ENCODE data around the gene SKP2. TPM values are rescaled to one million over a fixed set of nuclear protein-coding genes. Genes with fewer than 3 reads are reported as not detected.
"Not testable (repeated sequence)": the region's sequence is repeated elsewhere in the genome, so short reads cannot be mapped to it uniquely, and the experiment has no call there.

Gene SKP2
- total RNA-seq, 1 experiment from 2014 or later, result 63.6 TPM

DNA sequence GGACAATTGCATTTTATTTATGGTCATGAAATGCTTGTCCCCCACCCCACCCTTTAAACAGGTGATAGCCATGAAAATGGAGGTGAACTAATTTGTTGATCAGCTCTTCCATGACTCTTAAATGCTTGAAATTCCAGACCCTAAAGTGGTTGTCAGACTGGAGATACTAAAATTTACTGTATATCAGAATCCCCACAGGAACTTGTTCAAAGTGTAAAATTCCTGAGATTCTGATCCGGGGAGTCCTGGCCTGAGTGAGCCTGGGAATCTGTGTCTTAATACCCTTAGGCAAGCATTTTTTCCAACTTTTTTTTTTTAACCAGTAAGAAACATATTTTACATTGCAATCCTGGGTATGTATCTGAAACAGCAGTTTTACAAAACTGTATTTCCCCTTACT, 4.7 kb downstream of the SKP2 start:
- DNase-seq (ENCODE audit: low read depth), result peak; percentile 65

DNA sequence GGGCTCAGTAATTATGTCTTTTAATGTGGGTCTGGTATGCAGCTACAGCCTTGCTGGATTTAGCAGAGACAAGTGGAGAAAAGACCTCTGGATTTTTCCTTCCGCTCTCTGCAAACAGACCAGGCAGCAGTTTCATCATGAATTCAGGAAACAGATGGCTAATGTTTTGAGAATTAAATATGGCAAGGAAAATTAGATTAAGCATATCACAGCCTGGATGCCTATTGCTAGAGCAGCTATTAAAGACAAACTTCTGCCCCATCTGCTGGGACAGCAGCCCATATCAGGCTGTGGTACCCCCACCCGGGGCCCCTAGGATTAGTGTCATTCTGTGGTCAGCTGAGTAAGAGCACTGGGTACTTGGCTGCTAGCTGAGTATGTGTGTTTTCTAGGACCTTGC, 6.2 kb downstream of the SKP2 start:
- DNase-seq (ENCODE audit: low read depth), result no peak

DNA sequence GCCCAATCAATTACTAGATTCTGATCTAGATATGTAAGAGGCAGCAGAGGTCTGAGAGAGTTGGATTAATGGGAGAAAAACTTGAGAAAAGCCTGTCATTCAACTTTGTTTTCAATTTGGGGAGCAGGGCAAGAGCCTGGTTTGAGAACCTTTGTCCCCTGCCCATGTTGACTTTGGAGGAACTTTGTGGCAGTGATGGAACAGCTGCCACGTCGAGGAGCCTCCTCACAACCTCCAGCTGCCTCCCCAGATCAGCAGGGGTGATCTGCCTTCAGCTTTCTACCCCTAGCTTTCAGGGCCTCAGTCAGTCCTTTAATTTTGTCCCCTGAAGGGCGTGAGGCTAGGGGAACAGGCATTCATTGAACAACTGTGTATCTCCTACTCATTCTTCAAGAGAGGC, 8.7 kb downstream of the SKP2 start:
- DNase-seq (ENCODE audit: low read depth), result no peak

GRCh38 chr5:36161361-36161760, 9.4 kb downstream of the SKP2 start:
- no peak for DNase-seq (ENCODE audit: low read depth)

DNA sequence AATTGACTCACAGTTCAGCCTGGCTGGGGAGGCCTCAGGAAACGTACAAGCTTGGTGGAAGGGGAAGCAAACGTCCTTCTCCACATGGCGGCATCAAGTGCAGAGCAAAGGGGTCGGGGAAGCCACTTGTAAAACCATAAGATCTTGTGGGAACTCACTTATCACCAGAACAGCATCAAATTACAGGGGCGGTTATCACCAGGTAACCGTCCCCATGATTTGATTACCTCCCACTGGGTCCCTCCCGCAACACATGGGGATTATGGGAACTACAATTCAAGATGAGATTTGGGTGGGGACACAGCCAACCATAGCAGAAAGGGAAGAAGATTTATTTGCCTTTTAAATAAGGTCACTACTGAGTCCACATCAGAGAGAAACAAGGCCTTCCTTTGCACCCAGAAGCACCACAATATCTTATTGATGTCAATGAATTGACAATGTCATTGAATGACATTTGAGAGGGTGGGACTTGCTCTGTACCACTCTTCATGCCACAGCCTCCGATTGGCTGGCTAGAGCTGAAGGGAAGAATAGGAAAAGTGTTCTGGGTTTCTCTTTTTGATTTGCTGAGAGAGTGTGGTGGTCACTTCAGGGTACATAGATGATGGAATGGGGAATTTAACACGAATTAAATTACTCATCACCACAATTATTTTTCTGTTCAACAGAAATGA, 11.0 kb downstream of the SKP2 start:
- no peak for DNase-seq (ENCODE audit: low read depth)

GRCh38 chr5:36164461-36164860, 12.6 kb downstream of the SKP2 start:
- no peak for DNase-seq (ENCODE audit: low read depth)

DNA sequence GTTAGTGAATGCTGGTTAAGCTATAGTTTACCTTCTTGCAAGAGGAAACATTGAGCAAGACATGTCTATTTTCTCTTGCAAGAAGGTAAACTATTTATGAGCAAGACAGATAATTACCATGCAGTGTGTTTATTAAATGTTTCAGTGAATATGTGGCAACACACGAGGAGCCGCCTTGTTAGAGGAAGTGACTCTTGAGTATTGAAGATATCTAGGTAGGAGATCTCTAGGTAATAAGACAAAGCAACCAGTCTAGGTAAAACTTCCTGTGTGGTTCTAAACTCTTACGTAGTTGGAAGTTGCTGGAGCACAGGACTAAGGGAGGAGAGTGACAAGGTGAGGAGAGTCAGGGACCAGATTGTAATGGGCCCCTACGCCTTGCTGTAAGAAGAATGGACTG, 16.8 kb downstream of the SKP2 start:
- no peak for DNase-seq (ENCODE audit: low read depth)

GRCh38 chr5:36170832-36171424, 19.0 kb downstream of the SKP2 start:
- no peak for DNase-seq (ENCODE audit: low read depth)

DNA sequence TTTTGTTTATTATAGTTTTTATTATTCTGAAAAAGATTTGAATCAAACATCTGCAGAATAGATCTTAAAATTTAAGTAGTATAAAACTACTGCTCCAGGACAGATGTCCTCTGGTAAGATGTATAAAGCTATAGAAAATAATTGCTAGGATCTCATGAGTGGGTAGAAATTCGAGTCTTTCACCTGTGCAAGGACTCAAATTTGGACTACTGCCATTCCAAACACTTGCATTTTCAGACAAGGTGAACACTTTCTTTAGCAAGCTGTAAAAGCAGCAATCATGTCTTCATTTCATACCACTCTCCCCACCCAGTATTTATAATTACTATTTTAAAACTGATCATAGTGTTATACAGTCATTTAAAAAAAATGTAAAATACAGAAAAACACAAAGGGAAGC, 20.7 kb downstream of the SKP2 start:
- DNase-seq (ENCODE audit: low read depth), result no peak

- no peak for DNase-seq (ENCODE audit: low read depth)
Measured at GRCh38 chr5:36173426-36173825, 21.5 kb downstream of the SKP2 start.

GRCh38 chr5:36174119-36174518, 22.2 kb downstream of the SKP2 start:
- peak; percentile 18 for DNase-seq (ENCODE audit: low read depth)

DNA sequence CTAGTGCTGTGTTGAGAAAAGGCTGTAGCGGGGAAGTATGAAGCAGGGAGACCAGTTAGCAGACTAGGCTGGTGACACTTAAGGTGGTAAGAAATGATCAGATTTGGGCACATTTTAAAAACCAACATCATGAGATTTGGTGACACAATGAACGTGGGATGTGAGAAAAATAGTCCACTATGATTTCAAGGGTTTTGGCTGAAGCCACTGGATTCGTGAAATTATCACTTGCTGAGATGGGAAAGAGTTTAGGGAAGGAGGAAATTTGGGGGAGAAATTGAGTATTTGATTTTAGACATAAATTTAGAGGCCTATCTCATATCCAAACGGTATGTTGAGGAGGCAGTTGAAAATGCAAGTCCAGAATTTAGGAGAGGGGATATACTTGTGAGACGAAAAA, 23.1 kb downstream of the SKP2 start:
- no peak for DNase-seq (ENCODE audit: low read depth)

DNA sequence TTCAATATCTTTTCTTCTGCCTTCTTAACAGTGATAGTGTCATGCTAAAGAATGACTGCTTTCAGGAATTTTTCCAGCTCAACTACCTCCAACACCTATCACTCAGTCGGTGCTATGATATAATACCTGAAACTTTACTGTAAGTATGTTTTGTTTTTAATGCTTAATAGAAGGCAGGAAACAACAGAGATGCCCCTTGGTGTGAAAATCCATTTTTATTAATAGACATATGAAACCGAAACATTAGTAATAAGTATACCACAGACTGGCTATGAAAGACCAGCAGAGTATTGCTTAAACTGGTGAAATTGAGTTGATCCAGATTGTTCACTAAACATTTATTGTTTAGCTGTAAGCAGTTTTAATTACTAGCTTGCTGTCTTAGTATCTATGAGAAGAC, 25.2 kb downstream of the SKP2 start:
- DNase-seq (ENCODE audit: low read depth), result no peak

DNA sequence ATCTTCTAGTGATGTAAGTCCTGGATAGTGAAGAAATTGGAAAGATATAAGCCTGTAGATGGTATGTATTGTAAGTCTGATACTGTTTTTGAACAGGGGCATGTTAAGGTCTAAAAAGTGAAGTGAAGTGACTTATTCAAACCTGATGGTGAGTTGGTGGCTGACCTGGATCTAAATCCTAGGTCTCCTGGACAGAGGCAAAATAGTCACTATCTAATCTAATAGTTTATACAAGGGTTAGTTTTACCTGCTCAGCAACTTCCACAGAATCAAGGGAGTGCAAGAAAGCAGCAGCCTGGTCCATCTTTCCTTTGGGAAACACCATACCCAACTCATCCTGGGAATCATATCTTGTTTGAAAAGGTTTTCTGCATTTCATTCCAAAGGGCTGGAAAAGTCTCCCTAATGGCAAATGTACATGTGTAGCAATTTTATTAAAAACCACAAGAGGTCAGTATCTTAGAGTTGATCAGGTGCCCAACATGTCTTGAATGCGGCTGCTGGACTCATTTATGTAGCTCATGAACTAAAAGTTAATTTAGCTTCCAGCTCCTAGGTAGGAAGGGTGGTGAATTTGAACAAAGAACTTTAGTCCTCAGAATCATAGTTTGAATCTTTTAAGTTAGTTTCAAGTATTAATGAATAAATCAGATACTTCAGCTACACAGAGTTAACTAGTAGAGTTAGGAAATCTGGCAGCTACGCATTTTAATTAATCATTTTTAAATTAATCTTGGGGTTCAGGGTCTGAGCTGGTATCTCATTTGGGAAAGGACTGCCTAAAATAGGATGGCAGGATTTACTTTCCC, 26.0 kb downstream of the SKP2 start:
- peak; percentile 49 for DNase-seq (ENCODE audit: low read depth)

GRCh38 chr5:36178524-36178890, 26.6 kb downstream of the SKP2 start:
- no peak for DNase-seq (ENCODE audit: low read depth)

GRCh38 chr5:36179950-36180349, 28.0 kb downstream of the SKP2 start:
- no peak for DNase-seq (ENCODE audit: low read depth)

DNA sequence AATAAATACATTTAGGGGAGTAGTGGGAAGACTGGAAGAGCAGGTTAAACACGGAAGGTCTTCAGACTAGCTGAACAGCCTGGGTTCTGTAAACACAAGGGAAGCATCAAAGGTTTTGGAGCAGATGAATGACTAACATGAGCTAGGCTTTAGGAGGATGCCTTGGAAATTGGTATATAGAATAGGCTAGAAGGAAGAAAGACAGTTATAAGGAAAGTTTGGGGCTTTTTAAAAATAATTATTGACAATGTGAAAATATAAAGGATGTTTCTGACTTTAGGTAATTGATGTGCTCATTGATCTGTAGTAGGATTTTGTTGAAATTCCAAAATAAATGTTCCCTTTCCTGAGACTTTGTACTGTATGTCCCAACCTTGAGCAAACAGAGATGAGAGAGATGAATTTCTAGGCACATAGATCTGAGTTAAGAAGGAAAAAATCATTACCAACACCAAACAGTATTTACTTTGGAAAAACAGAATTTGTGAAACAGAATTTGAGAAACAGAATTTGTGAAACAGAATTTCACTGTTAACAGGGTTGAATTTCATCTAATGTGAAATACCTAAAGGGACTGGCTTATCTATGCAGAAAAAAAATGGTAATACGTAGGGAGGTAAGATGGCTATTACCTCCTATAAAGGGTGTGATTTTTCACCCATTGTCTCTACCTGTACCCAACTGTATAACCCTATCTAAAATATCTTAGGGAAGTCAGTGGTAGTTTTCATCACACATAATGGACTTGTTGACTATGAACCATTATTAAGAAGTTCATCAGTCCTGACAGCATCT, 28.8 kb downstream of the SKP2 start:
- no peak for DNase-seq (ENCODE audit: low read depth)

GRCh38 chr5:36181774-36182173, 29.9 kb downstream of the SKP2 start:
- no peak for DNase-seq (ENCODE audit: low read depth)

DNA sequence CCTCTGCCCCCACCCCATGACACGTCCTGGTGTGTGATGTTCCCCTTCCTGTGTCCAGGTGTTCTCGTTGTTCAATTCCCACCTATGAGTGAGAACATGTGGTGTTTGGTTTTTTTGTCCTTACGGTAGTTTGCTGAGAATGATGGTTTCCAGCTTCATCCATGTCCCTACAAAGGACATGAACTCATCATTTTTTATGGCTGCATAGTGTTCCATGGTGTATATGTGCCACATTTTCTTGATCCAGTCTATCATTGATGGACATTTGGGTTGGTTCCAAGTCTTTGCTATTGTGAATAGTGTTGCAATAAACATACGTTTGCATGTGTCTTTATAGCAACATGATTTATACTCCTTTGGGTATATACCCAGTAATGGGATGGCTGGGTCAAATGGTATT, 32.5 kb downstream of the SKP2 start:
- DNase-seq (ENCODE audit: low read depth), result not testable (repeated sequence)

DNA sequence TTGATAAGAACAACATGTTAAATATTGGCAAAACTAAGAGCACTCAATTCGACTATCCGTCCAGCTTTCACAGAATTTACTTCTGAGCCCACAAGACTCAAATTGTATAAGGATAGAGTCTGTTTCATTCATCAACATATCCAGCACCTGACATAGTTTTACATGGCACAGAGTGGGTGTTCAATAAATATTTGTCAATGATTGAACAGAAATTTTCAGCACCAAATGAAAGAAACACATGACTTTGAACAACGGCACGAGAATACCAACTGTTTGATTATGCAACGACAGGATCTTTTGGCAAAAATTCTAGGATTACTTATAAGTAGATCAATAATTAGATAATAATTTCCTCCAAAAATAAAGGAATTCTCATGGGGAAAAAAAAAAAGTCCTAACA, 41.8 kb downstream of the SKP2 start:
- no peak for DNase-seq (ENCODE audit: low read depth)

DNA sequence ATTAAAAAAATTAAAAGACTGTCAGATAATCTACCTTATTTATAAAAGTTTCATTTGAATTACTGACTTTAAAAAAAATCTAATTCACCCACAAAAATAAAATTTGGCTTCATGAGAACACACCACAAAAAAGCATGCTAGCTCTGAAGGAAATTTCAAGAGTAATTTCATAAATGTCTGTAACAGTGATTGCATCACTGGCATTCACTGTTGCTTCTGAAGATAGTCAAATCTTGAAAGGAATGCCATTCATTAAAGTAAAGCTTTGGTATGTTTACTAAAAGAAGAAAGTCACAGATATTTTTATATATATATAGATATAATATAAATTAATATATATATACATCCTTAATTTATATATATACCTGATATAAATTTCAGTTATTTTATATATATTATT, 46.4 kb downstream of the SKP2 start:
- no peak for DNase-seq (ENCODE audit: low read depth)

GRCh38 chr5:36198783-36199182, 46.9 kb downstream of the SKP2 start:
- DNase-seq (ENCODE audit: low read depth), result not testable (repeated sequence)
